ENCODE results near the gene ZFAND6.

ZFAND6 gene

DNA sequence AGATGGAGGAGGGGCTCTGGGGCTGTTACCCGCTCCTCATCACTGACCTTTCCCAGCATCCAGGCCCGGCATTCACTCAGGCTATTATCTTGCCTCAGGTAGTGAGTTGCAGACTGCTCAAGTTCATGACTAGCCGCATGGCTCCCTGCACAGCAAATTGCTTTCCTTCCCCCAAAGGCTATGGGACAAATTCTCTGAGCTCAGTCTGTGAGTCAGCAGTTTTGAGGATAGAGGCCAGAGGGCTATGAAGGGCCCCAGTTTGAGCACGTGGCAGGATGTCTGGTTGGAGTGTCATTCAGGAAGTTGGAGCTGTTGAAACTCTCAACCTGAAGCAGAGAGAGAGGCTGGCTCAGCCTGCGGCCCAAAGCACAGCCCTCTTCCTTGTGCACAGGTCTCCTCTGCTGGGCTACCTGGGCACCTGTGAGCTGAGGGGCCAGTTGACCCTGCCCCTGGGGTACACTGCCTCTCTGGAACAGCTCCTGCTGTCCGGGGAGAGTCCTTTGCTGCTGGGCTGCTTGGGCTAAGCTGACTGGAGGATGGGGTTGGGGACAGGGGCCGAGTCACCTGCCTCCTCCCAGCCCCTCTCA is 101.2 kb downstream of the ZFAND6 start:
- Histone ChIP-seq H2AFZ (ENCODE audit: low read depth) (no peak overlapping the region), H3K4me2 (peak overlapping the region; percentile 13; the same call in 1 of the 2 replicates), H3K4me1 (ENCODE audit: low read depth, poor library complexity, severe bottlenecking) (peaks cover 18% of the 10 kb centered on the region), H3K79me2 (ENCODE audit: insufficient read depth, low read depth) (no peaks in the 10 kb centered on the region), H3K27me3 (ENCODE audit: insufficient read depth, low read depth) (no peaks in the 10 kb centered on the region), H3K9ac (peak overlapping the region; percentile 20; the same call in 1 of the 2 replicates), H3K27ac (peak overlapping the region; percentile 39), H3K36me3 (ENCODE audit: insufficient read depth) (peaks cover 5% of the 10 kb centered on the region; the same call in 1 of the 2 replicates), H4K20me1 (ENCODE audit: insufficient read depth) (no peaks in the 10 kb centered on the region), H3K4me3 (IDR thresholded peaks at IDR 0.05; ENCODE audit: insufficient read depth, low read depth, low read length) (no peak overlapping the region)
- TF ChIP-seq, protein P1, sequence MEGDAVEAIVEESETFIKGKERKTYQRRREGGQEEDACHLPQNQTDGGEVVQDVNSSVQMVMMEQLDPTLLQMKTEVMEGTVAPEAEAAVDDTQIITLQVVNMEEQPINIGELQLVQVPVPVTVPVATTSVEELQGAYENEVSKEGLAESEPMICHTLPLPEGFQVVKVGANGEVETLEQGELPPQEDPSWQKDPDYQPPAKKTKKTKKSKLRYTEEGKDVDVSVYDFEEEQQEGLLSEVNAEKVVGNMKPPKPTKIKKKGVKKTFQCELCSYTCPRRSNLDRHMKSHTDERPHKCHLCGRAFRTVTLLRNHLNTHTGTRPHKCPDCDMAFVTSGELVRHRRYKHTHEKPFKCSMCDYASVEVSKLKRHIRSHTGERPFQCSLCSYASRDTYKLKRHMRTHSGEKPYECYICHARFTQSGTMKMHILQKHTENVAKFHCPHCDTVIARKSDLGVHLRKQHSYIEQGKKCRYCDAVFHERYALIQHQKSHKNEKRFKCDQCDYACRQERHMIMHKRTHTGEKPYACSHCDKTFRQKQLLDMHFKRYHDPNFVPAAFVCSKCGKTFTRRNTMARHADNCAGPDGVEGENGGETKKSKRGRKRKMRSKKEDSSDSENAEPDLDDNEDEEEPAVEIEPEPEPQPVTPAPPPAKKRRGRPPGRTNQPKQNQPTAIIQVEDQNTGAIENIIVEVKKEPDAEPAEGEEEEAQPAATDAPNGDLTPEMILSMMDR (conservative IDR thresholded peaks at IDR 0.05; ENCODE audit: low read depth, low read length): no peak

DNA sequence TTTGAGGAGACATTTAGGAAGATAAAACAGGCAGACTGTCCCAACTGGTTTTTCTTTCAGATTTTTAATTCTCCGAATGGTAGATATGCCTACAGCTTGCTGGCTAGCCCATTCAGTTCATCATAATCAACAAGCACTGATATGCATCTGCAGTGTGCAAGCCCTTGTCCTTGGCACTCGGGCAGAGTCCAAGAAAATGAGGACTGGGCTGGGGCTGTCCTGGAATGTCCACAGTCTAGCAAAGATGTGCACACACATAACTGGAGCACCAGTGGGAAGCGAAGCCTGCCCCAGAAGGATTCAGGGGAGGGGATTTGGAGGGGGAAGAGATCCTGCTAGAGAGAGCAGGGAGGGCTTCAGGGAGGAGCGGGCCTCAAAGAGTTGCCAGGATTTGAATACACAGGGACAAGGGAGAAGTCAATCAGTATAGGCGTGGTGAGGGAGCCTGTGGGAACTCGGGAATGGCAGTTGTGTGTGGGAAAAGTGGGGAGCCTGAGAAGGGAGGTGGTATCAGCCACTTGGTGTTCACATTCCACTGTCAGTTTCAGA is 102.1 kb downstream of the ZFAND6 start:
- no peak overlapping the region for H3K4me3 ChIP-seq (IDR thresholded peaks at IDR 0.05; ENCODE audit: insufficient read depth, low read depth, low read length)
- no peaks in the 10 kb centered on the region for H3K79me2 ChIP-seq (ENCODE audit: insufficient read depth, low read depth)
- no peak overlapping the region for H3K4me2 ChIP-seq
- no peak overlapping the region for H2AFZ ChIP-seq (ENCODE audit: low read depth)
- no peaks in the 10 kb centered on the region for H4K20me1 ChIP-seq (ENCODE audit: insufficient read depth)
- H3K27me3 ChIP-seq (ENCODE audit: insufficient read depth, low read depth): no peaks in the 10 kb centered on the region
- TF ChIP-seq, protein P1 (conservative IDR thresholded peaks at IDR 0.05; ENCODE audit: low read depth, low read length): no peak
- H3K36me3 ChIP-seq (ENCODE audit: insufficient read depth): peaks cover 5% of the 10 kb centered on the region; the same call in 1 of the 2 replicates
- peaks cover 18% of the 10 kb centered on the region for H3K4me1 ChIP-seq (ENCODE audit: low read depth, poor library complexity, severe bottlenecking)
- no peak overlapping the region for H3K27ac ChIP-seq
- no peak overlapping the region for H3K9ac ChIP-seq

DNA sequence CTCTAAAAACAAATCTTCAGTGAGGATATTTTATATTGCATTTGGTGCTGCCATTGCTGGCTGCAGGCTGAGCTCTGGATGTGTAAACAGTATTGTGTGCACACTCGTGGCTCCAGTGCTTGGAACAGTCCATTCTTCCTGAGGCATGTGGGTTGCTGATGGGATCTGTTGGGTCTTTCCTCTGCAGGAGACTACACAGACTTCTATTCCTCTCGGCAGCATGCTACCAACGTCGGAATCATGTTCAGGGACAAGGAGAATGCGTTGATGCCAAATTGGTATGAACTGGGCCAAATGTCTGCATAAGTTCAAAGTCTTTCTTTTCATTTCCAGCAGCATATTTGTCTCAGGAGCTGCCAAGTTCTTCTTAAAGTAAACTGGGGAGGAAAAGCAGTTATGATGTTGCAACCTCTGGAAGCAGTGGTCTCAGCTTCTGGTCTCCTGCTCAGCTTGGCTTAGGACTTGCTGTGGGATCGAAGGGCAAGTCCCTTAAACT is 102.6 kb downstream of the ZFAND6 start:
- Histone ChIP-seq H3K36me3 (ENCODE audit: insufficient read depth) (peaks cover 5% of the 10 kb centered on the region; the same call in 1 of the 2 replicates), H3K79me2 (ENCODE audit: insufficient read depth, low read depth) (no peaks in the 10 kb centered on the region), H3K27ac (no peak overlapping the region), H3K4me1 (ENCODE audit: low read depth, poor library complexity, severe bottlenecking) (peaks cover 18% of the 10 kb centered on the region), H4K20me1 (ENCODE audit: insufficient read depth) (no peaks in the 10 kb centered on the region), H3K9ac (no peak overlapping the region), H3K4me2 (no peak overlapping the region), H3K4me3 (IDR thresholded peaks at IDR 0.05; ENCODE audit: insufficient read depth, low read depth, low read length) (no peak overlapping the region), H3K27me3 (ENCODE audit: insufficient read depth, low read depth) (no peaks in the 10 kb centered on the region), H2AFZ (ENCODE audit: low read depth) (no peak overlapping the region)
- TF ChIP-seq, protein P1 (conservative IDR thresholded peaks at IDR 0.05; ENCODE audit: low read depth, low read length): no peak

DNA sequence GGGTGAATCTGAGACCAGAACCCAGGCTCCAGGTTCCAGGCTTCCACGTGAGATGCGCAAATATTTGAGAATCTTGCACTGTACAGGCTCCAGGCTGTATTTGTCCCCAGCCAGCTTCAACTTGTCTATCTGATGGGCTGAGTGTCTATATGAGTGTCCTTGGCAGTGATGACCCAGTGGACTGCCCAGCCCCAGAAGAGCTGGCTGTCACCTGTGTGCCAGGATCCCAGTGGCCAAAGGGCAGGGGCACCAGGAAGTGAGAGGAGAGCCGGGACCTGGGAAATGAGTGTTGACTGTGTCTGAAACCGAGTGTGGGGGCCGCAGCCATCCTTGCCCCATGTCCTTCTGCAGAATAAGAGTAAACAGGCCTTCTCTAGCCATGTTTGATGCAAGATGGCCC is 103.7 kb downstream of the ZFAND6 start:
- TF ChIP-seq, protein P1 (conservative IDR thresholded peaks at IDR 0.05; ENCODE audit: low read depth, low read length): no peak
- H3K4me2 ChIP-seq: no peak overlapping the region
- H2AFZ ChIP-seq (ENCODE audit: low read depth): no peak overlapping the region
- H3K27me3 ChIP-seq (ENCODE audit: insufficient read depth, low read depth): no peaks in the 10 kb centered on the region
- H3K4me1 ChIP-seq (ENCODE audit: low read depth, poor library complexity, severe bottlenecking): peaks cover 18% of the 10 kb centered on the region
- H3K27ac ChIP-seq: no peak overlapping the region
- H4K20me1 ChIP-seq (ENCODE audit: insufficient read depth): no peaks in the 10 kb centered on the region
- no peaks in the 10 kb centered on the region for H3K79me2 ChIP-seq (ENCODE audit: insufficient read depth, low read depth)
- H3K9ac ChIP-seq: no peak overlapping the region
- H3K36me3 ChIP-seq (ENCODE audit: insufficient read depth): peaks cover 5% of the 10 kb centered on the region; the same call in 1 of the 2 replicates
- H3K4me3 ChIP-seq (IDR thresholded peaks at IDR 0.05; ENCODE audit: insufficient read depth, low read depth, low read length): no peak overlapping the region

Measured in KMS-11 (cell line).